ENCODE data around the gene RTN4RL1. TPM values are rescaled to one million over a fixed set of nuclear protein-coding genes. Genes with fewer than 3 reads are reported as not detected.

The RTN4RL1 gene
- total and polyA plus RNA-seq, 9 of the 15 experiments (the other 6 are each of a cell fraction or from before 2014, with no cell fraction given), result 0.04 to 0.06 (median 0.04) TPM; not detected in 5

DNA sequence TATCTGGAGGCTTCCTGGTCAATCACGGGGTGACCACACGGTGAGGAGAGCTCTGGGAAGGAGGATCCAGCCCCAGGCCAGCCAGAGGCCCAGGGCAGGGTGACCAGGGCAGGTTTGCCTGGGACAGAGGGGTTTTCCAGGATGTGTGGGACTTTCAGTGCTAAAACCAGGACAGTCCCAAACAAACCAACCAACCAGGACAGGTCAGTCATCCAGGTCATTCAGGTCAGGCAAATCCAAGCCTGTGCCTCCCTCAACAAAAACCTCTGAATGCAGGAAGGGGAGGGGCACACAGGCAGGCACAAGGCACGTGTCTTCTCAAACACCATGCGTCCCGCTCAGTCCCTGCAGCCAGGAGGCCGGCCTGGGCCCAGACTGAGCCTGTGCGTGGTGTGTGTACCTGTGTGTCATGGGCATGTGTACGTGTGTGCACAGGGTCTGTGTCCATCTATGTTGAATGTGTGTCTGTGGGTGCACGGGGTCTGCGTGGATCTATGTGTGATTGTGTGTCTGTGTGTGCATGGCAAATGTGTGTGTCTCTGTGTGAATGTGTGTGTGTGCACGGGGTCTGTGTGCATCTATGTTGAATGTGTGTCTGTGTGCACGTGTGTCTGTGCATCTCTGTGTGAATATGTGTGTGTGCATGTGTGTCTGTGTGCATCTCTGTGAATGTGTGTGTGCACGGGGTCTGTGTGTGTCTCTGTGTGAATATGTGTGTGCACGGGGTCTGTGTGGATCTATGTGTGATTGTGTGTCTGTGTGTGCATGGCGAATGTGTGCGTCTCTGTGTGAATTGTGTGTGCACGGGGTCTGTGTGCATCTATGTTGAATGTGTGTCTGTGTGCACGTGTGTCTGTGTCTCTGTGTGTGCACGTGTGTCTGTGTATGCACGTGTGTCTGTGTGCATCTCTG lies 78.9 kb downstream of the RTN4RL1 start (continued):
- TF ChIP-seq, protein P1, sequence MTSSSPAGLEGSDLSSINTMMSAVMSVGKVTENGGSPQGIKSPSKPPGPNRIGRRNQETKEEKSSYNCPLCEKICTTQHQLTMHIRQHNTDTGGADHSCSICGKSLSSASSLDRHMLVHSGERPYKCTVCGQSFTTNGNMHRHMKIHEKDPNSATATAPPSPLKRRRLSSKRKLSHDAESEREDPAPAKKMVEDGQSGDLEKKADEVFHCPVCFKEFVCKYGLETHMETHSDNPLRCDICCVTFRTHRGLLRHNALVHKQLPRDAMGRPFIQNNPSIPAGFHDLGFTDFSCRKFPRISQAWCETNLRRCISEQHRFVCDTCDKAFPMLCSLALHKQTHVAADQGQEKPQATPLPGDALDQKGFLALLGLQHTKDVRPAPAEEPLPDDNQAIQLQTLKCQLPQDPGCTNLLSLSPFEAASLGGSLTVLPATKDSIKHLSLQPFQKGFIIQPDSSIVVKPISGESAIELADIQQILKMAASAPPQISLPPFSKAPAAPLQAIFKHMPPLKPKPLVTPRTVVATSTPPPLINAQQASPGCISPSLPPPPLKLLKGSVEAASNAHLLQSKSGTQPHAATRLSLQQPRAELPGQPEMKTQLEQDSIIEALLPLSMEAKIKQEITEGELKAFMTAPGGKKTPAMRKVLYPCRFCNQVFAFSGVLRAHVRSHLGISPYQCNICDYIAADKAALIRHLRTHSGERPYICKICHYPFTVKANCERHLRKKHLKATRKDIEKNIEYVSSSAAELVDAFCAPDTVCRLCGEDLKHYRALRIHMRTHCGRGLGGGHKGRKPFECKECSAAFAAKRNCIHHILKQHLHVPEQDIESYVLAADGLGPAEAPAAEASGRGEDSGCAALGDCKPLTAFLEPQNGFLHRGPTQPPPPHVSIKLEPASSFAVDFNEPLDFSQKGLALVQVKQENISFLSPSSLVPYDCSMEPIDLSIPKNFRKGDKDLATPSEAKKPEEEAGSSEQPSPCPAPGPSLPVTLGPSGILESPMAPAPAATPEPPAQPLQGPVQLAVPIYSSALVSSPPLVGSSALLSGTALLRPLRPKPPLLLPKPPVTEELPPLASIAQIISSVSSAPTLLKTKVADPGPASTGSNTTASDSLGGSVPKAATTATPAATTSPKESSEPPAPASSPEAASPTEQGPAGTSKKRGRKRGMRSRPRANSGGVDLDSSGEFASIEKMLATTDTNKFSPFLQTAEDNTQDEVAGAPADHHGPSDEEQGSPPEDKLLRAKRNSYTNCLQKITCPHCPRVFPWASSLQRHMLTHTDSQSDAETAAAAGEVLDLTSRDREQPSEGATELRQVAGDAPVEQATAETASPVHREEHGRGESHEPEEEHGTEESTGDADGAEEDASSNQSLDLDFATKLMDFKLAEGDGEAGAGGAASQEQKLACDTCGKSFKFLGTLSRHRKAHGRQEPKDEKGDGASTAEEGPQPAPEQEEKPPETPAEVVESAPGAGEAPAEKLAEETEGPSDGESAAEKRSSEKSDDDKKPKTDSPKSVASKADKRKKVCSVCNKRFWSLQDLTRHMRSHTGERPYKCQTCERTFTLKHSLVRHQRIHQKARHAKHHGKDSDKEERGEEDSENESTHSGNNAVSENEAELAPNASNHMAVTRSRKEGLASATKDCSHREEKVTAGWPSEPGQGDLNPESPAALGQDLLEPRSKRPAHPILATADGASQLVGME (CRISPR knock-in tag; IDR thresholded peaks at IDR 0.05), result no peak
- TF ChIP-seq TFE3 (CRISPR knock-in tag; IDR thresholded peaks at IDR 0.05) (no peak), POLR2B (IDR thresholded peaks at IDR 0.05; ENCODE audit: low read depth, partially characterized antibody) (no peak), ETS1 (conservative IDR thresholded peaks at IDR 0.05; ENCODE audit: control insufficient read depth, low read depth, low read length) (no peak), NFXL1 (CRISPR knock-in tag; IDR thresholded peaks at IDR 0.05) (no peak), MBD2 (IDR thresholded peaks at IDR 0.05; ENCODE audit: borderline replicate concordance, low read depth) (no peak), SIN3B (IDR thresholded peaks at IDR 0.05; ENCODE audit: low read depth) (no peak), ZNF384 (IDR thresholded peaks at IDR 0.05; ENCODE audit: low read depth, low read length) (no peak), FOXK1 (CRISPR knock-in tag; IDR thresholded peaks at IDR 0.05; ENCODE audit: borderline replicate concordance) (no peak)
